Medulla oblongata (tissue), 1 donor: ENCODE measurements around the gene TMEM11.

Experiments used
- DNase-seq: peaks from one replicate; pipeline ENCODE4 v3.0.0-alpha.2; 2015; ENCODE audit errors: extremely low spot score

The TMEM11 gene

GRCh38 chr17:21161498-21162393, 52.2 kb downstream of the TMEM11 start:
- no peak for DNase-seq

- DNase-seq: no peak
These were observed 53.6 kb downstream of the TMEM11 start for GRCh38 chr17:21160401-21160800.

- DNase-seq: no peak
These were observed 56.2 kb downstream of the TMEM11 start for GRCh38 chr17:21157586-21158370.

DNA sequence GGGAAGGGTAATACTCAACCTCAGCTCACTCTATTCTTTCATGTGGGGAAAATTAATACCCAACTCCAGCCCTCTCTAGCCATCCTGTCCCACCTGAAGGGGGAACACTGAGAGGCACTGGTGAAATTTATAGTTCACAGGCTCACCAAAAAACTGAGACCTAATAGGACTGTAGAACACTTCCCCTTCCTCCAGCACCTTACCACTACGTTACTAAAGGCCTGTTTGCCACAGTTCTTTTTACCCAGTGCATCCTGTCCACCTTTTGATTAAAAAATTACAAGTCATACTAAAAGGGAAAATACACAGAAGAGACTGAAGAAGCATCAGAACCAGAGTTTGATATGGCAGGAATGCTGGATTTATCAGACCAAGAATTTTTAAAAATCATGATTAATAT, 61.2 kb downstream of the TMEM11 start:
- no peak for DNase-seq

GRCh38 chr17:21149621-21150020, 64.3 kb downstream of the TMEM11 start:
- DNase-seq: no peak
